Fibroblast of lung (primary cell): ENCODE data around the gene SCUBE1. TPM values are rescaled to one million over a fixed set of nuclear protein-coding genes. Genes with fewer than 3 reads are reported as not detected.

Experiments
- DNase-seq, 2 donors: peaks; one replicate each; pipeline versions ENCODE4 v3.0.0 to v3.0.0-alpha.2; 2010; ENCODE audit warnings: low read depth in 2 of 2
- H2AFZ ChIP-seq: 2 replicates; pipeline ENCODE4 v1.5.1; 2012; ENCODE audit warnings: low read length, control low read depth, inconsistent platforms
- H3K27ac ChIP-seq: 2 replicates; pipeline ENCODE4 v1.5.1; 2011; ENCODE audit warnings: low read length, control low read depth; ENCODE audit not compliant: insufficient read depth
- H3K27me3 ChIP-seq: 2 replicates; pipeline ENCODE4 v1.5.1; 2011; ENCODE audit warnings: mild to moderate bottlenecking, low read length; ENCODE audit not compliant: control insufficient read depth, insufficient read depth
- H3K36me3 ChIP-seq: 2 replicates; pipeline ENCODE4 v1.5.1; 2011; ENCODE audit warnings: low read length; ENCODE audit not compliant: control insufficient read depth, insufficient read depth
- H3K4me1 ChIP-seq: 2 replicates; pipeline ENCODE4 v1.5.1; 2011; ENCODE audit warnings: low read length; ENCODE audit not compliant: control insufficient read depth, insufficient read depth; ENCODE audit errors: extremely low read depth
- H3K4me2 ChIP-seq: 2 replicates; pipeline ENCODE4 v1.5.1; 2011; ENCODE audit warnings: low read length, control low read depth; ENCODE audit not compliant: insufficient read depth; ENCODE audit errors: extremely low read depth
- H3K4me3 ChIP-seq, 4 experiments: fragments of 200-600 bp in 1 of 4; sonication (generic) in 1 of 4; replicated peaks in 1 of 4; 2 replicates each; pipeline ENCODE4 v1.5.1; 2011 to 2016; ENCODE audit warnings: low read length in 4 of 4, low read depth in 3 of 4, mild to moderate bottlenecking in 3 of 4, control low read depth in 2 of 4, inconsistent platforms in 1 of 4, mixed read lengths in 1 of 4; ENCODE audit not compliant: insufficient read depth in 1 of 4; ENCODE audit errors: control extremely low read depth in 1 of 4
- H3K79me2 ChIP-seq: 2 replicates; pipeline ENCODE4 v1.5.1; 2012; ENCODE audit warnings: mild to moderate bottlenecking, low read length, inconsistent platforms; ENCODE audit not compliant: control insufficient read depth, insufficient read depth
- H3K9ac ChIP-seq: 2 replicates; pipeline ENCODE4 v1.5.1; 2011; ENCODE audit warnings: mild to moderate bottlenecking, low read length, control low read depth; ENCODE audit not compliant: insufficient read depth
- H3K9me3 ChIP-seq: 2 replicates; pipeline ENCODE4 v1.5.1; 2012; ENCODE audit warnings: low read depth, low read length; ENCODE audit not compliant: control insufficient read depth, insufficient read depth
- H4K20me1 ChIP-seq: 2 replicates; pipeline ENCODE4 v1.5.1; 2011; ENCODE audit warnings: low read length; ENCODE audit not compliant: control insufficient read depth, insufficient read depth; ENCODE audit errors: extremely low read depth
- CTCF ChIP-seq, 2 donors: IDR thresholded peaks in 1 of 2; conservative IDR thresholded peaks in 1 of 2; 1 replicate in 1 of 2; 2 replicates in 1 of 2; pipeline ENCODE4 v1.5.1; 2011 to 2012; ENCODE audit warnings: low read length in 2 of 2, control low read depth in 1 of 2, inconsistent platforms in 1 of 2, low read depth in 1 of 2, mild to moderate bottlenecking in 1 of 2
- EZH2 ChIP-seq: IDR thresholded peaks from 2 replicates; pipeline ENCODE4 v1.5.1; 2012; ENCODE audit warnings: low read length, control low read depth, mild to moderate bottlenecking; ENCODE audit errors: missing control alignments
- polyA plus RNA-seq, 2 donors: library from polyadenylated mRNA; depleted of rRNA in 1 of 2; stranded (reverse) in 1 of 2; unstranded in 1 of 2; fragments of >200 nt; gene quantifications; 2 replicates each; pipeline ENCODE4 v1.2.1, GENCODE V29; 2011 to 2012; ENCODE audit warnings: missing spikeins in 1 of 2
- total RNA-seq: library from RNA; depleted of rRNA; stranded (reverse); fragments of >200 nt; gene quantifications from 2 replicates; pipeline ENCODE4 v1.2.1, GENCODE V29; 2014

The SCUBE1 gene
- total and polyA plus RNA-seq, 2 donors (not counting 1 experiment from before 2014, with no cell fraction given), result 0.17 TPM; not detected in 1

GRCh38 chr22:43343670-43344519 is 723 bp upstream of the SCUBE1 start:
- no peaks in the 10 kb centered on the region for H3K9me3 ChIP-seq
- no peak overlapping the region for H3K9ac ChIP-seq
- no peak for TF ChIP-seq CTCF (conservative IDR thresholded peaks at IDR 0.05 in 1 of 2, IDR thresholded peaks at IDR 0.05 in 1 of 2; ENCODE audit: low read depth in 1 of 2, low read length in 2 of 2)
- TF ChIP-seq EZH2, result peak; percentile 79
- no peak overlapping the region for H2AFZ ChIP-seq
- H3K27me3 ChIP-seq, result peaks cover 36% of the 10 kb centered on the region
- H3K27ac ChIP-seq, result no peak overlapping the region
- H3K4me3 ChIP-seq, result no peak overlapping the region
- no peak overlapping the region for H3K4me2 ChIP-seq
- no peak for DNase-seq
- H3K36me3 ChIP-seq, result no peaks in the 10 kb centered on the region
- H3K4me1 ChIP-seq, result no peaks in the 10 kb centered on the region
- no peaks in the 10 kb centered on the region for H3K79me2 ChIP-seq
- no peaks in the 10 kb centered on the region for H4K20me1 ChIP-seq

- Histone ChIP-seq H3K36me3 (no peaks in the 10 kb centered on the region), H3K9ac (no peak overlapping the region), H3K9me3 (no peaks in the 10 kb centered on the region), H2AFZ (no peak overlapping the region), H3K79me2 (no peaks in the 10 kb centered on the region), H3K27me3 (peaks cover 36% of the 10 kb centered on the region), H3K4me1 (no peaks in the 10 kb centered on the region), H3K4me2 (no peak overlapping the region), H4K20me1 (no peaks in the 10 kb centered on the region), H3K4me3 (no peak overlapping the region), H3K27ac (no peak overlapping the region)
- no peak for DNase-seq
- TF ChIP-seq CTCF (conservative IDR thresholded peaks at IDR 0.05 in 1 of 2, IDR thresholded peaks at IDR 0.05 in 1 of 2; ENCODE audit: low read depth in 1 of 2, low read length in 2 of 2) (no peak), EZH2 (peak; percentile 93)
These were observed 568 bp downstream of the SCUBE1 start for GRCh38 chr22:43342347-43343261.

GRCh38 chr22:43341565-43341964 is 1.6 kb downstream of the SCUBE1 start:
- Histone ChIP-seq H3K27me3 (peaks cover 36% of the 10 kb centered on the region), H3K27ac (no peak overlapping the region), H3K9me3 (no peaks in the 10 kb centered on the region), H3K4me3 (no peak overlapping the region), H3K4me1 (no peaks in the 10 kb centered on the region), H3K36me3 (no peaks in the 10 kb centered on the region), H3K4me2 (no peak overlapping the region), H2AFZ (no peak overlapping the region), H3K79me2 (no peaks in the 10 kb centered on the region), H4K20me1 (no peaks in the 10 kb centered on the region), H3K9ac (no peak overlapping the region)
- no peak for DNase-seq
- TF ChIP-seq EZH2 (peak; percentile 11), CTCF (conservative IDR thresholded peaks at IDR 0.05 in 1 of 2, IDR thresholded peaks at IDR 0.05 in 1 of 2; ENCODE audit: low read depth in 1 of 2, low read length in 2 of 2) (no peak)
